RKO (cell line): ENCODE measurements around the gene GJA1.
A peak's percentile ranks its signal among the peaks of the same experiment; 100 is the strongest.
"Not testable (repeated sequence)": the region's sequence is repeated elsewhere in the genome, so short reads cannot be mapped to it uniquely, and the experiment has no call there.

Source experiments
- DNase-seq: peaks from one replicate; pipeline ENCODE4 v3.0.0-alpha.2; 2016; ENCODE audit warnings: low spot score

Gene GJA1

GRCh38 chr6:121436960-121437850 lies 1.8 kb downstream of the GJA1 start:
- DNase-seq = no peak

GRCh38 chr6:121437851-121438651 lies 2.6 kb downstream of the GJA1 start:
- DNase-seq = no peak

- no peak for DNase-seq
These were observed 3.4 kb downstream of the GJA1 start for GRCh38 chr6:121438869-121439268.

- DNase-seq = no peak
These were observed 4.0 kb downstream of the GJA1 start for GRCh38 chr6:121439475-121439874.

- no peak for DNase-seq
These were observed 4.5 kb downstream of the GJA1 start for GRCh38 chr6:121439926-121440325.

- no peak for DNase-seq
These were observed 6.0 kb downstream of the GJA1 start for GRCh38 chr6:121441477-121441876.

- no peak for DNase-seq
These were observed 7.1 kb downstream of the GJA1 start for GRCh38 chr6:121442576-121442975.

- no peak for DNase-seq
These were observed 8.6 kb downstream of the GJA1 start for GRCh38 chr6:121443971-121444541.

GRCh38 chr6:121446705-121447104 lies 11.3 kb downstream of the GJA1 start:
- not testable (repeated sequence) for DNase-seq

GRCh38 chr6:121447746-121448145 lies 12.3 kb downstream of the GJA1 start:
- not testable (repeated sequence) for DNase-seq

- not testable (repeated sequence) for DNase-seq
These were observed 13.1 kb downstream of the GJA1 start for GRCh38 chr6:121448528-121448927.

GRCh38 chr6:121449331-121449730 lies 13.9 kb downstream of the GJA1 start:
- DNase-seq = no peak

GRCh38 chr6:121450242-121450641 lies 14.8 kb downstream of the GJA1 start:
- no peak for DNase-seq

- no peak for DNase-seq
These were observed 15.8 kb downstream of the GJA1 start for GRCh38 chr6:121451250-121451649.

- no peak for DNase-seq
These were observed 17.7 kb downstream of the GJA1 start for GRCh38 chr6:121453191-121453590.

GRCh38 chr6:121460170-121460569 lies 24.7 kb downstream of the GJA1 start:
- DNase-seq = no peak

- no peak for DNase-seq
These were observed 27.6 kb downstream of the GJA1 start for GRCh38 chr6:121463087-121463486.

GRCh38 chr6:121465101-121465500 lies 29.7 kb downstream of the GJA1 start:
- DNase-seq = no peak

GRCh38 chr6:121479486-121480098 lies 44.1 kb downstream of the GJA1 start:
- DNase-seq = no peak

GRCh38 chr6:121480099-121480713 lies 44.8 kb downstream of the GJA1 start:
- no peak for DNase-seq

- DNase-seq = peak; percentile 36
These were observed 46.7 kb downstream of the GJA1 start for GRCh38 chr6:121482004-121482693.
